Lung (tissue), 12 donors: ENCODE data around the gene BTBD3. TPM values are rescaled to one million over a fixed set of nuclear protein-coding genes. Genes with fewer than 3 reads are reported as not detected.

Experiments used
- ATAC-seq: fragments of 200-7000 bp; cut with Tn5 transposase; one replicate; pipeline ENCODE4 v1.9.1; 2020; ENCODE audit warnings: moderate number of reproducible peaks; ENCODE audit not compliant: insufficient read depth, low FRiP score
- DNase-seq, 3 donors: peaks; one replicate each; pipeline ENCODE4 v3.0.0-alpha.2; 2013 to 2017
- H3K27ac ChIP-seq, 2 donors: one replicate each; pipeline ENCODE4 v1.5.1; 2013; ENCODE audit warnings: mild to moderate bottlenecking in 2 of 2, moderate library complexity in 2 of 2, control low read depth in 1 of 2, inconsistent platforms in 1 of 2, low read depth in 1 of 2, low read length in 1 of 2
- H3K27me3 ChIP-seq, 3 donors: one replicate each; pipeline ENCODE4 v1.5.1; 2013; ENCODE audit warnings: low read length in 2 of 3; ENCODE audit not compliant: control insufficient read depth in 3 of 3, insufficient read depth in 3 of 3
- H3K36me3 ChIP-seq, 4 donors: one replicate each; pipeline ENCODE4 v1.5.1; 2013; ENCODE audit warnings: low read length in 4 of 4, mild to moderate bottlenecking in 1 of 4, moderate library complexity in 1 of 4; ENCODE audit not compliant: control insufficient read depth in 4 of 4, insufficient read depth in 4 of 4
- H3K4me1 ChIP-seq, 5 donors: one replicate each; pipeline ENCODE4 v1.5.1; 2013; ENCODE audit warnings: low read length in 5 of 5, mild to moderate bottlenecking in 2 of 5, moderate library complexity in 1 of 5; ENCODE audit not compliant: control insufficient read depth in 5 of 5, insufficient read depth in 5 of 5
- H3K4me3 ChIP-seq: one replicate; pipeline ENCODE4 v1.5.1; 2013; ENCODE audit warnings: mild to moderate bottlenecking, control low read depth, moderate library complexity
- H3K9ac ChIP-seq, 2 donors: one replicate each; pipeline ENCODE4 v1.5.1; 2013; ENCODE audit warnings: low read length in 2 of 2, control low read depth in 1 of 2; ENCODE audit not compliant: insufficient read depth in 1 of 2
- H3K9me3 ChIP-seq, 4 donors: one replicate each; pipeline ENCODE4 v1.5.1; 2013; ENCODE audit warnings: low read length in 3 of 4, mild to moderate bottlenecking in 1 of 4, moderate library complexity in 1 of 4; ENCODE audit not compliant: control insufficient read depth in 4 of 4, insufficient read depth in 3 of 4
- WGBS, 2 donors: extraction: QIAGEN DNeasy Blood & Tissue Kit; methylation state at CpG; one replicate each; pipeline ENCODE4 v1.1.7; 2013; 5-methylcytosine and 5-hydroxymethylcytosine counted together
- polyA plus RNA-seq, 2 donors: library from polyadenylated mRNA; stranded (reverse); fragments of 200-250 nt; gene quantifications; one replicate each; pipeline ENCODE4 v1.2.1, GENCODE V29; 2013
- total RNA-seq, 2 donors: library from RNA; depleted of rRNA in 1 of 2; stranded (reverse); fragments of >200 nt in 1 of 2; gene quantifications; one replicate each; pipeline ENCODE4 v1.2.1, GENCODE V29; 2014 to 2021
- TF ChIP-seq, protein P1 (sequence below): IDR thresholded peaks from 2 replicates; pipeline ENCODE4 v1.5.1; 2012; ENCODE audit warnings: mild to moderate bottlenecking; ENCODE audit errors: control extremely low read depth, extremely low read depth
- donor health status: control.
- donor health status: control.
- donor health status: Bipolar disorder and iron deficiency.
- donor health status: healthy.
- donor health status: DM: yes; HTN: yes; CAD: no.

Gene BTBD3
- total and polyA plus RNA-seq, 4 donors: 7.4 to 67.9 (median 22.5) TPM

DNA sequence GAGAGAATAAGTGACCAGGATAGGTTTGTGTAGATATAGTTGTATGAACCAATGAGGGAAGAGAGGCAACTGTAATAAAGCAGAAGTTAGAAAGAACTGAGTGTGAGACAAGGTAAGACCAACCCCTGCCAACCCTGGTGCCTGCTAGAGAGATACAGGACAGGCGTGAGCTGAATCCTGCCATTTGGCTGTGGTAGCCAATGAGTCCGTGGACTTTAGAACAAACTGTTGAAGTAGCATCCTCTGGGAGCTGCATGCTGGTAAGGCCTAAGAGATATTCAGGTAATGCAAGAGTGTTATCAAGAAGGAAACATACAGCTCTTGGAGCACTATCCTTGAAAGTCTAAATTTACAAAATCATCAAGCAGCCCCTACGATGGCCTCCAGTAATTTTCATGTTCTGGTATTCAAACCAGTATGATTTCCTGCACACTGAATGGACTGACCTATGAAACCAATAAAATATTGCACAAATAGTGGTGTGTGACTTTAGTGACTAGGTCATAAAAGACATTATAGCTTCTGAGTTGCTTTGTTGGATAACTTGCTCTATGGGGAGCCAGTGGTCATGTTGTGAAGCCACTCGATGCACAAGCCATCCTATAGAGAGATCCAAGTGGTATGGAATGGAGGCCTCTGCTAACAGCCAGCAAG, 24.0 kb downstream of the BTBD3 start:
- no peak for ATAC-seq
- H3K36me3 ChIP-seq: no peaks in the 10 kb centered on the region
- TF ChIP-seq, protein P1, sequence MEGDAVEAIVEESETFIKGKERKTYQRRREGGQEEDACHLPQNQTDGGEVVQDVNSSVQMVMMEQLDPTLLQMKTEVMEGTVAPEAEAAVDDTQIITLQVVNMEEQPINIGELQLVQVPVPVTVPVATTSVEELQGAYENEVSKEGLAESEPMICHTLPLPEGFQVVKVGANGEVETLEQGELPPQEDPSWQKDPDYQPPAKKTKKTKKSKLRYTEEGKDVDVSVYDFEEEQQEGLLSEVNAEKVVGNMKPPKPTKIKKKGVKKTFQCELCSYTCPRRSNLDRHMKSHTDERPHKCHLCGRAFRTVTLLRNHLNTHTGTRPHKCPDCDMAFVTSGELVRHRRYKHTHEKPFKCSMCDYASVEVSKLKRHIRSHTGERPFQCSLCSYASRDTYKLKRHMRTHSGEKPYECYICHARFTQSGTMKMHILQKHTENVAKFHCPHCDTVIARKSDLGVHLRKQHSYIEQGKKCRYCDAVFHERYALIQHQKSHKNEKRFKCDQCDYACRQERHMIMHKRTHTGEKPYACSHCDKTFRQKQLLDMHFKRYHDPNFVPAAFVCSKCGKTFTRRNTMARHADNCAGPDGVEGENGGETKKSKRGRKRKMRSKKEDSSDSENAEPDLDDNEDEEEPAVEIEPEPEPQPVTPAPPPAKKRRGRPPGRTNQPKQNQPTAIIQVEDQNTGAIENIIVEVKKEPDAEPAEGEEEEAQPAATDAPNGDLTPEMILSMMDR: no peak
- no peaks in the 10 kb centered on the region for H3K9me3 ChIP-seq
- H3K27ac ChIP-seq: no peak overlapping the region
- no peaks in the 10 kb centered on the region for H3K27me3 ChIP-seq
- no peak for DNase-seq
- H3K9ac ChIP-seq: no peak overlapping the region
- no peaks in the 10 kb centered on the region for H3K4me1 ChIP-seq
- no peak overlapping the region for H3K4me3 ChIP-seq
- 91 to 95% methylated on average over 4 of the region's 4 CpGs for WGBS, 2 donors

DNA sequence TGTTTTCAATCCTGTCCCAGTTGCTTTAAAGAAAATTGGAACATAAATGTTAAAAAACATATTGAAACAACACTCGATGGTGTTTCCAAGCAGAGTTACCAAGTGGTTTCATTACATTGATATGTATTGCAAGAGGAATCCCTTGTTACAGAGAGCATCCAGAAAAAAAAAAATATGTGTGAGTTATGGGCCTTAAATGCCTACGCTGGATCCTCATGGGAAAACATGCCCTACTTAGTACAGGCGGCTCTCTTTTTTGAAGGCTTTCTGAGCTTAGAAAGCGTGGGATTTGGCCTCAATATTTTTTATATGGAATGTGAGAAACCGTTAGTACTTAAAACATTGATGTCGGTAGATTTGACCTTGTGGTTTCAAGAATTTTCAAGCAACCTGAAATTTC, 26.1 kb downstream of the BTBD3 start:
- Histone ChIP-seq H3K27me3 (no peaks in the 10 kb centered on the region), H3K9me3 (peaks cover 0 to 1% (median 0%) of the 10 kb centered on the region in 4 donors), H3K4me1 (no peaks in the 10 kb centered on the region), H3K36me3 (no peaks in the 10 kb centered on the region), H3K27ac (no peak overlapping the region), H3K9ac (no peak overlapping the region), H3K4me3 (no peak overlapping the region)
- TF ChIP-seq, protein P1: no peak
- 79 to 91% methylated on average over 6 of the region's 6 CpGs for WGBS, 2 donors
- DNase-seq (no peak), ATAC-seq (no peak)

DNA sequence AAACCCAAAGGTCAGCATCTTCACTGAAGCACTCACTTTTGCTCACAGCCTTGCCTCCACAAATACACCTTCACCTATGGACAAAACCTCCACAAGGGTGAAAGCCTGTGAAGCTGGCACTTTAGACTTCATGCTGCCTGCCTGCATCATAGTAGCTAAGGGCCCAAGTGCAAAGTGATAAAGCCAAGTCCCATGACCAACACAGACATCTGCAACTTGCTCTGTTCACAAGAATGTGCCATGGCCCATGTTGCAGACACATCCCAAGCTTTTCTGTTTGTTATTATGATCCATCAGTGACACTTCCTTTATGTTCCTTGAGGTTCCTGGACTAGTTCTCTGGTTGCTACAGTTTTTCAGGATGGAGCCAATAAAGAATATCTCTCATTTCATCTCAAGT, 31.1 kb downstream of the BTBD3 start:
- Histone ChIP-seq H3K27ac (no peak overlapping the region), H3K4me1 (no peaks in the 10 kb centered on the region), H3K36me3 (no peaks in the 10 kb centered on the region), H3K9me3 (peaks cover 0 to 4% (median 0%) of the 10 kb centered on the region in 4 donors), H3K27me3 (no peaks in the 10 kb centered on the region), H3K4me3 (no peak overlapping the region), H3K9ac (no peak overlapping the region)
- TF ChIP-seq, protein P1: no peak
- DNase-seq: peak in 2 of 3 donors; percentile 33 to 51
- no peak for ATAC-seq

DNA sequence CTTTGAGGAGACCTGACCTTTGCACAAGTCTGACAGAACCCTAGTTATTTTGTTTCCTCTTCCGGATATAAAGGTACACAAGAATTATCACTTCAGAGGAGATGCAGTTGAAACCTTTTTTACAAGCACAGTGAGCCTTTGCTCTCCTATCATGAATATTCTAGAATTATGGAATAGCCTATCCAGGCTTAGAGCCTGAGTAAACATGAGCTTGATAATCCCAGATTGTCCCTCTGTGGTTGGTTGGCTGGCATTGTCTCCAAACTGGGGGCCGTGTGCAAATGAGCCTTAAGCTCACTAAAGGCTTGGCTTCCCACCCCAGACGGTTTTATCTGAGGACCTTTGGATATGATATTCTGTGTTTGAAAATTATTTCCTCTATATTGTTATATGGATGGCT, 32.0 kb downstream of the BTBD3 start:
- no peak for ATAC-seq
- peaks cover 0 to 5% (median 0%) of the 10 kb centered on the region in 4 donors for H3K9me3 ChIP-seq
- WGBS, 2 donors: 78 to 87% methylated on average over 3 of the region's 3 CpGs

More for the DNA sequence above, 32.0 kb downstream of the BTBD3 start:
- no peaks in the 10 kb centered on the region for H3K4me1 ChIP-seq
- H3K27ac ChIP-seq: no peak overlapping the region
- TF ChIP-seq, protein P1: no peak
- no peak overlapping the region for H3K9ac ChIP-seq
- DNase-seq: no peak
- no peaks in the 10 kb centered on the region for H3K36me3 ChIP-seq
- no peak overlapping the region for H3K4me3 ChIP-seq
- H3K27me3 ChIP-seq: no peaks in the 10 kb centered on the region
